ENCODE data around the gene RNF7. TPM values are rescaled to one million over a fixed set of nuclear protein-coding genes. Genes with fewer than 3 reads are reported as not detected.

Gene RNF7
- total and polyA plus RNA-seq, 2 of the 13 experiments (the other 11 are each of a cell fraction or from before 2014, with no cell fraction given) = 66.4 to 94.7 TPM

DNA sequence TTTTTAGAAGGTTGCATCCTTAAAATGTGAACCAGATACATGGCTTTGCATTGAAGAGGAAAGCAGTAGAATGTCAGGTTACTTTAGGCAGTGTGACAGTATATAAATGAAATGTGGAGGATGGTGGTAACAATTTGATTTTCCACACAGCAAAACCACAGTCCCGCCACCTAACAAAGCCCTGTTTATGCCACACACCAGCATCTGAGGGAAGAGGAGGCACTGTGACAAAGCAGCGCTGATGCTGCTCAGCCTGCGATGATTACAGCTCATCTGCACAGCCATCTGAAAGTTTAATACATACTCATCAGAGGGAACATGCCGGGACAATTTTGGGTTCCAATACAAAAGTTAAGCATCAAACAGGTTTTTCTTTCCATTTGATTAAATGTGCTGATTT lies 8.9 kb downstream of the RNF7 start (continued):
- TF ChIP-seq, protein P1, sequence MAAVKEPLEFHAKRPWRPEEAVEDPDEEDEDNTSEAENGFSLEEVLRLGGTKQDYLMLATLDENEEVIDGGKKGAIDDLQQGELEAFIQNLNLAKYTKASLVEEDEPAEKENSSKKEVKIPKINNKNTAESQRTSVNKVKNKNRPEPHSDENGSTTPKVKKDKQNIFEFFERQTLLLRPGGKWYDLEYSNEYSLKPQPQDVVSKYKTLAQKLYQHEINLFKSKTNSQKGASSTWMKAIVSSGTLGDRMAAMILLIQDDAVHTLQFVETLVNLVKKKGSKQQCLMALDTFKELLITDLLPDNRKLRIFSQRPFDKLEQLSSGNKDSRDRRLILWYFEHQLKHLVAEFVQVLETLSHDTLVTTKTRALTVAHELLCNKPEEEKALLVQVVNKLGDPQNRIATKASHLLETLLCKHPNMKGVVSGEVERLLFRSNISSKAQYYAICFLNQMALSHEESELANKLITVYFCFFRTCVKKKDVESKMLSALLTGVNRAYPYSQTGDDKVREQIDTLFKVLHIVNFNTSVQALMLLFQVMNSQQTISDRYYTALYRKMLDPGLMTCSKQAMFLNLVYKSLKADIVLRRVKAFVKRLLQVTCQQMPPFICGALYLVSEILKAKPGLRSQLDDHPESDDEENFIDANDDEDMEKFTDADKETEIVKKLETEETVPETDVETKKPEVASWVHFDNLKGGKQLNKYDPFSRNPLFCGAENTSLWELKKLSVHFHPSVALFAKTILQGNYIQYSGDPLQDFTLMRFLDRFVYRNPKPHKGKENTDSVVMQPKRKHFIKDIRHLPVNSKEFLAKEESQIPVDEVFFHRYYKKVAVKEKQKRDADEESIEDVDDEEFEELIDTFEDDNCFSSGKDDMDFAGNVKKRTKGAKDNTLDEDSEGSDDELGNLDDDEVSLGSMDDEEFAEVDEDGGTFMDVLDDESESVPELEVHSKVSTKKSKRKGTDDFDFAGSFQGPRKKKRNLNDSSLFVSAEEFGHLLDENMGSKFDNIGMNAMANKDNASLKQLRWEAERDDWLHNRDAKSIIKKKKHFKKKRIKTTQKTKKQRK (IDR thresholded peaks at IDR 0.05; ENCODE audit: low read length) = no peak
- TF ChIP-seq TCF12 (IDR thresholded peaks at IDR 0.05) (no peak), TCF12 (CRISPR knock-in tag; IDR thresholded peaks at IDR 0.05) (no peak)

DNA sequence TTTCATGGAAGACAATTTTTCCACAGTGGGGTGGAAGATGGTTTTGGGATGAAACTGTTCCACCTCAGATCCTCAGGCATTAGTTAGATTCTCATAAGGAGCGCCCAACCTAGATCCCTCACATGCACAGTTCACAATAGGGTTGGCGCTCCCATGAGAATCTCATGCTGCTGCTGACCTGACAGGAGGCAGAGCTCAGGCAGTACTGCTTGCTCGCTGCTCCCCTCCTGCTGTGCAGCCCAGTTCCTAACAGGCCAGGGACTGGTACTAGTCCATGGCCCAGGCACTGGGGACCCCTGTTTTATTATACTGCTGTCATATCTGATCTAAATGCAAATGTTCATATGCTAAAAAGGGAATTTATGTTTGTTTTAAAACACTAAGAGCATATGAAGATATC lies 15.3 kb downstream of the RNF7 start:
- Histone ChIP-seq H3K9ac (ENCODE audit: insufficient read depth, low read depth, low read length) (no peak overlapping the region), H3K27ac (ENCODE audit: extremely low read length, insufficient read depth, low read length) (no peak overlapping the region), H3K36me3 (replicated peaks in 1 of 2; ENCODE audit: control insufficient read depth in 1 of 2, insufficient read depth in 2 of 2, low read length in 2 of 2) (no peaks in the 10 kb centered on the region; a peak in 1 of 5 replicates), H3K4me2 (ENCODE audit: low read depth, low read length) (no peak overlapping the region), H3K27me3 (ENCODE audit: control insufficient read depth in 1 of 2, insufficient read depth in 2 of 2, low read length in 2 of 2) (no peaks in the 10 kb centered on the region), H3K4me3 (replicated peaks in 1 of 3; ENCODE audit: insufficient read depth in 1 of 3, low read depth in 2 of 3, low read length in 3 of 3) (no peak overlapping the region), H4K20me1 (ENCODE audit: insufficient read depth, low read length) (no peaks in the 10 kb centered on the region), H3K9me3 (ENCODE audit: low read length) (no peaks in the 10 kb centered on the region), H3K4me1 (ENCODE audit: insufficient read depth, low read length) (no peaks in the 10 kb centered on the region), H3K79me2 (ENCODE audit: insufficient read depth, low read length) (no peaks in the 10 kb centered on the region), H2AFZ (ENCODE audit: low read length) (no peak overlapping the region)
- 92% methylated on average over 3 of the region's 3 CpGs for WGBS (ENCODE audit: low lambda C conversion rate)
- ChIA-PET CTCF (ENCODE audit: low intra/inter-chr PET ratio, low total read pairs) (no interaction called here), POLR2A (no interaction called here)
- FAIRE-seq = no peak
- 0 out of 3 replicates have a peak, but pooled peaks have one; percentile 33 for ATAC-seq
- BruUV-seq (replicated peaks) = no TSS peak
- no peak for DNase-seq (ENCODE audit: low spot score)
- in situ Hi-C loops (cut with HindIII; ENCODE audit: extremely low pct_ligation_motif_present, low pct_unique_long_range_greater_than_20kb) = no loop called here
- TF ChIP-seq, protein P2, sequence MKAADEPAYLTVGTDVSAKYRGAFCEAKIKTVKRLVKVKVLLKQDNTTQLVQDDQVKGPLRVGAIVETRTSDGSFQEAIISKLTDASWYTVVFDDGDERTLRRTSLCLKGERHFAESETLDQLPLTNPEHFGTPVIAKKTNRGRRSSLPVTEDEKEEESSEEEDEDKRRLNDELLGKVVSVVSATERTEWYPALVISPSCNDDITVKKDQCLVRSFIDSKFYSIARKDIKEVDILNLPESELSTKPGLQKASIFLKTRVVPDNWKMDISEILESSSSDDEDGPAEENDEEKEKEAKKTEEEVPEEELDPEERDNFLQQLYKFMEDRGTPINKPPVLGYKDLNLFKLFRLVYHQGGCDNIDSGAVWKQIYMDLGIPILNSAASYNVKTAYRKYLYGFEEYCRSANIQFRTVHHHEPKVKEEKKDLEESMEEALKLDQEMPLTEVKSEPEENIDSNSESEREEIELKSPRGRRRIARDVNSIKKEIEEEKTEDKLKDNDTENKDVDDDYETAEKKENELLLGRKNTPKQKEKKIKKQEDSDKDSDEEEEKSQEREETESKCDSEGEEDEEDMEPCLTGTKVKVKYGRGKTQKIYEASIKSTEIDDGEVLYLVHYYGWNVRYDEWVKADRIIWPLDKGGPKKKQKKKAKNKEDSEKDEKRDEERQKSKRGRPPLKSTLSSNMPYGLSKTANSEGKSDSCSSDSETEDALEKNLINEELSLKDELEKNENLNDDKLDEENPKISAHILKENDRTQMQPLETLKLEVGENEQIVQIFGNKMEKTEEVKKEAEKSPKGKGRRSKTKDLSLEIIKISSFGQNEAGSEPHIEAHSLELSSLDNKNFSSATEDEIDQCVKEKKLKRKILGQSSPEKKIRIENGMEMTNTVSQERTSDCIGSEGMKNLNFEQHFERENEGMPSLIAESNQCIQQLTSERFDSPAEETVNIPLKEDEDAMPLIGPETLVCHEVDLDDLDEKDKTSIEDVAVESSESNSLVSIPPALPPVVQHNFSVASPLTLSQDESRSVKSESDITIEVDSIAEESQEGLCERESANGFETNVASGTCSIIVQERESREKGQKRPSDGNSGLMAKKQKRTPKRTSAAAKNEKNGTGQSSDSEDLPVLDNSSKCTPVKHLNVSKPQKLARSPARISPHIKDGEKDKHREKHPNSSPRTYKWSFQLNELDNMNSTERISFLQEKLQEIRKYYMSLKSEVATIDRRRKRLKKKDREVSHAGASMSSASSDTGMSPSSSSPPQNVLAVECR (CRISPR knock-in tag; IDR thresholded peaks at IDR 0.05; ENCODE audit: borderline replicate concordance) = no peak
- no peak for TF ChIP-seq PAWR (CRISPR knock-in tag; IDR thresholded peaks at IDR 0.05; ENCODE audit: borderline replicate concordance)
- TF ChIP-seq, protein P3, sequence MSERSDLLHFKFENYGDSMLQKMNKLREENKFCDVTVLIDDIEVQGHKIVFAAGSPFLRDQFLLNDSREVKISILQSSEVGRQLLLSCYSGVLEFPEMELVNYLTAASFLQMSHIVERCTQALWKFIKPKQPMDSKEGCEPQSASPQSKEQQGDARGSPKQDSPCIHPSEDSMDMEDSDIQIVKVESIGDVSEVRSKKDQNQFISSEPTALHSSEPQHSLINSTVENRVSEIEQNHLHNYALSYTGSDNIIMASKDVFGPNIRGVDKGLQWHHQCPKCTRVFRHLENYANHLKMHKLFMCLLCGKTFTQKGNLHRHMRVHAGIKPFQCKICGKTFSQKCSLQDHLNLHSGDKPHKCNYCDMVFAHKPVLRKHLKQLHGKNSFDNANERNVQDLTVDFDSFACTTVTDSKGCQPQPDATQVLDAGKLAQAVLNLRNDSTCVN (CRISPR knock-in tag; IDR thresholded peaks at IDR 0.05; ENCODE audit: borderline replicate concordance) = no peak
- intact Hi-C loops (cut with micrococcal nuclease; ENCODE audit: unreplicated experiment) = no loop called here
